Skeletal muscle satellite cell (primary cell): Measurements from ENCODE around the gene GOT2.
"Not testable (repeated sequence)": the region's sequence is repeated elsewhere in the genome, so short reads cannot be mapped to it uniquely, and the experiment has no call there.

ENCODE experiments used
- H3K27me3 ChIP-seq: 2 replicates; pipeline ENCODE4 v1.7.0; 2013; ENCODE audit warnings: low read length; ENCODE audit not compliant: control insufficient read depth, insufficient read depth
- H3K36me3 ChIP-seq: 2 replicates; pipeline ENCODE4 v1.7.0; 2013; ENCODE audit warnings: mild to moderate bottlenecking, control low read depth, low read length; ENCODE audit not compliant: insufficient read depth
- H3K4me1 ChIP-seq: 2 replicates; pipeline ENCODE4 v1.7.0; 2013; ENCODE audit warnings: low read length; ENCODE audit not compliant: control insufficient read depth, insufficient read depth
- H3K4me2 ChIP-seq: 2 replicates; pipeline ENCODE4 v1.7.0; 2013; ENCODE audit warnings: mild to moderate bottlenecking, low read length
- H3K4me3 ChIP-seq: 2 replicates; pipeline ENCODE4 v1.7.0; 2013; ENCODE audit warnings: low read length
- H3K9ac ChIP-seq: 2 replicates; pipeline ENCODE4 v1.7.0; 2013; ENCODE audit warnings: mild to moderate bottlenecking, low read depth, low read length, moderate library complexity
- H3K9me3 ChIP-seq: replicated peaks from 2 replicates; pipeline ENCODE4 v1.7.0; 2013; ENCODE audit warnings: mild to moderate bottlenecking, control low read depth, low read length

Gene GOT2

GRCh38 chr16:58738672-58739296, 4.7 kb upstream of the GOT2 start:
- no peak overlapping the region for H3K4me3 ChIP-seq
- no peak overlapping the region for H3K4me2 ChIP-seq

GRCh38 chr16:58736341-58736740, 2.2 kb upstream of the GOT2 start:
- not testable (repeated sequence) for H3K4me3 ChIP-seq, H3K4me2 ChIP-seq, H3K36me3 ChIP-seq, H3K9ac ChIP-seq, H3K9me3 ChIP-seq, H3K27me3 ChIP-seq
- H3K4me1 ChIP-seq, result peaks cover 12% of the 10 kb centered on the region

More at GRCh38 chr16:58738672-58739296, 4.7 kb upstream of the GOT2 start:
- Histone ChIP-seq H3K9me3 (no peaks in the 10 kb centered on the region), H3K9ac (no peak overlapping the region), H3K36me3 (no peaks in the 10 kb centered on the region), H3K4me1 (no peaks in the 10 kb centered on the region), H3K27me3 (peaks cover 3% of the 10 kb centered on the region)

GRCh38 chr16:58734459-58734787, 307 bp upstream of the GOT2 start:
- Histone ChIP-seq H3K36me3 (peaks cover 8% of the 10 kb centered on the region), H3K4me3 (peak overlapping the region; percentile 92), H3K4me2 (peak overlapping the region; percentile 95), H3K4me1 (peaks cover 12% of the 10 kb centered on the region), H3K9me3 (no peaks in the 10 kb centered on the region), H3K27me3 (peaks cover 3% of the 10 kb centered on the region), H3K9ac (peak overlapping the region; percentile 85)

- peaks cover 8% of the 10 kb centered on the region for H3K36me3 ChIP-seq
- peak overlapping the region; percentile 85 for H3K9ac ChIP-seq
- peaks cover 12% of the 10 kb centered on the region for H3K4me1 ChIP-seq
- no peaks in the 10 kb centered on the region for H3K9me3 ChIP-seq
- H3K27me3 ChIP-seq, result no peaks in the 10 kb centered on the region
- peak overlapping the region; percentile 92 for H3K4me3 ChIP-seq
- peak overlapping the region; percentile 95 for H3K4me2 ChIP-seq
Observed at GRCh38 chr16:58733248-58733670, 857 bp downstream of the GOT2 start.

- peak overlapping the region; percentile 95 for H3K4me2 ChIP-seq
- H3K36me3 ChIP-seq, result peaks cover 8% of the 10 kb centered on the region
- H3K9me3 ChIP-seq, result no peaks in the 10 kb centered on the region
- peak overlapping the region; percentile 85 for H3K9ac ChIP-seq
- no peaks in the 10 kb centered on the region for H3K27me3 ChIP-seq
- H3K4me1 ChIP-seq, result peaks cover 12% of the 10 kb centered on the region
- H3K4me3 ChIP-seq, result peak overlapping the region; percentile 92
Observed at GRCh38 chr16:58732545-58733247, 1.4 kb downstream of the GOT2 start.

- Histone ChIP-seq H3K4me2 (no peak overlapping the region), H3K27me3 (no peaks in the 10 kb centered on the region), H3K4me1 (peaks cover 12% of the 10 kb centered on the region), H3K4me3 (no peak overlapping the region), H3K9me3 (no peaks in the 10 kb centered on the region), H3K9ac (no peak overlapping the region), H3K36me3 (peaks cover 8% of the 10 kb centered on the region)
Observed at GRCh38 chr16:58730724-58731370, 3.3 kb downstream of the GOT2 start.

GRCh38 chr16:58727796-58728568, 6.1 kb downstream of the GOT2 start:
- Histone ChIP-seq H3K9ac (no peak overlapping the region), H3K27me3 (no peaks in the 10 kb centered on the region), H3K4me3 (no peak overlapping the region)

GRCh38 chr16:58727028-58727781, 6.9 kb downstream of the GOT2 start:
- H3K27me3 ChIP-seq, result no peaks in the 10 kb centered on the region
- no peaks in the 10 kb centered on the region for H3K9me3 ChIP-seq
- H3K4me3 ChIP-seq, result no peak overlapping the region
- H3K4me2 ChIP-seq, result no peak overlapping the region
- no peak overlapping the region for H3K9ac ChIP-seq
- peaks cover 1% of the 10 kb centered on the region for H3K4me1 ChIP-seq
- H3K36me3 ChIP-seq, result peaks cover 20% of the 10 kb centered on the region

More at GRCh38 chr16:58727796-58728568, 6.1 kb downstream of the GOT2 start:
- Histone ChIP-seq H3K4me2 (no peak overlapping the region), H3K4me1 (peaks cover 9% of the 10 kb centered on the region), H3K9me3 (no peaks in the 10 kb centered on the region), H3K36me3 (peaks cover 16% of the 10 kb centered on the region)

GRCh38 chr16:58723109-58723508, 11.0 kb downstream of the GOT2 start:
- H3K4me3 ChIP-seq, result no peak overlapping the region
- H3K9ac ChIP-seq, result no peak overlapping the region
- H3K36me3 ChIP-seq, result peaks cover 33% of the 10 kb centered on the region
- no peaks in the 10 kb centered on the region for H3K27me3 ChIP-seq
- H3K9me3 ChIP-seq, result no peaks in the 10 kb centered on the region
- no peaks in the 10 kb centered on the region for H3K4me1 ChIP-seq
- no peak overlapping the region for H3K4me2 ChIP-seq

GRCh38 chr16:58717994-58718393, 16.1 kb downstream of the GOT2 start:
- H3K9me3 ChIP-seq, result no peaks in the 10 kb centered on the region
- peaks cover 63% of the 10 kb centered on the region for H3K36me3 ChIP-seq

GRCh38 chr16:58716468-58716867, 17.6 kb downstream of the GOT2 start:
- Histone ChIP-seq H3K9ac (no peak overlapping the region), H3K4me1 (no peaks in the 10 kb centered on the region), H3K9me3 (no peaks in the 10 kb centered on the region), H3K27me3 (no peaks in the 10 kb centered on the region), H3K4me2 (no peak overlapping the region), H3K4me3 (no peak overlapping the region), H3K36me3 (peaks cover 63% of the 10 kb centered on the region)

More at GRCh38 chr16:58717994-58718393, 16.1 kb downstream of the GOT2 start:
- Histone ChIP-seq H3K27me3 (no peaks in the 10 kb centered on the region), H3K4me3 (no peak overlapping the region), H3K4me1 (no peaks in the 10 kb centered on the region), H3K9ac (no peak overlapping the region), H3K4me2 (no peak overlapping the region)
